ENCODE data around the gene DNAI1. TPM values are rescaled to one million over a fixed set of nuclear protein-coding genes. Genes with fewer than 3 reads are reported as not detected.

DNAI1 gene
- total RNA-seq, 2 donors from 2014 or later, result not detected

DNA sequence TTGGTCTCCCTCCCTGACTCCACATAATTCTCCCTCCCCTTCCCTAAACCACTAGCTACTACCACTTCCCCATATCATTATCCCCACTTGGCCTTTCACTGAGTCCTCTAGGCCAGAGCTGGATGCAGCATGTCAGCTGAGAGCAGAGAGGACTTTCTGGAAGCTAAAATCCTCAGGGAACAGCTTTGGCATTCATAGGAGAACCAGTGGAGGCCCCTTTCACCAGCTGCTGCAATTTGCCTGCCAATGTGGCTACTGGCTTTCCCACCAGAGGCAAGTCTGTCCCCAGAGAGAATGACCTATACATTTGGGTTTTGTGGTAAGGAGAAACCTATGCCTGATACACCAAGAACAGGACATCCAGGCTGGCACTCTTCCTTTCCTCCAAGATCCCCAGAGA lies 14.6 kb upstream of the DNAI1 start:
- ATAC-seq (ENCODE audit: insufficient number of reproducible peaks, low FRiP score, low read depth) (no peak), DNase-seq (ENCODE audit: low spot score) (no peak)
- H3K9me3 ChIP-seq, result no peaks in the 10 kb centered on the region
- no peaks in the 10 kb centered on the region for H3K36me3 ChIP-seq
- H3K27me3 ChIP-seq (replicated peaks; ENCODE audit: insufficient read depth), result no peaks in the 10 kb centered on the region
- TF ChIP-seq, protein P1, sequence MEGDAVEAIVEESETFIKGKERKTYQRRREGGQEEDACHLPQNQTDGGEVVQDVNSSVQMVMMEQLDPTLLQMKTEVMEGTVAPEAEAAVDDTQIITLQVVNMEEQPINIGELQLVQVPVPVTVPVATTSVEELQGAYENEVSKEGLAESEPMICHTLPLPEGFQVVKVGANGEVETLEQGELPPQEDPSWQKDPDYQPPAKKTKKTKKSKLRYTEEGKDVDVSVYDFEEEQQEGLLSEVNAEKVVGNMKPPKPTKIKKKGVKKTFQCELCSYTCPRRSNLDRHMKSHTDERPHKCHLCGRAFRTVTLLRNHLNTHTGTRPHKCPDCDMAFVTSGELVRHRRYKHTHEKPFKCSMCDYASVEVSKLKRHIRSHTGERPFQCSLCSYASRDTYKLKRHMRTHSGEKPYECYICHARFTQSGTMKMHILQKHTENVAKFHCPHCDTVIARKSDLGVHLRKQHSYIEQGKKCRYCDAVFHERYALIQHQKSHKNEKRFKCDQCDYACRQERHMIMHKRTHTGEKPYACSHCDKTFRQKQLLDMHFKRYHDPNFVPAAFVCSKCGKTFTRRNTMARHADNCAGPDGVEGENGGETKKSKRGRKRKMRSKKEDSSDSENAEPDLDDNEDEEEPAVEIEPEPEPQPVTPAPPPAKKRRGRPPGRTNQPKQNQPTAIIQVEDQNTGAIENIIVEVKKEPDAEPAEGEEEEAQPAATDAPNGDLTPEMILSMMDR (IDR thresholded peaks at IDR 0.05), result no peak
- no peak overlapping the region for H3K27ac ChIP-seq
- peaks cover 0 to 8% of the 10 kb centered on the region in 2 donors for H3K4me1 ChIP-seq (ENCODE audit: control insufficient read depth in 1 of 2, low read depth in 2 of 2)
- no peak overlapping the region for H3K4me3 ChIP-seq

DNA sequence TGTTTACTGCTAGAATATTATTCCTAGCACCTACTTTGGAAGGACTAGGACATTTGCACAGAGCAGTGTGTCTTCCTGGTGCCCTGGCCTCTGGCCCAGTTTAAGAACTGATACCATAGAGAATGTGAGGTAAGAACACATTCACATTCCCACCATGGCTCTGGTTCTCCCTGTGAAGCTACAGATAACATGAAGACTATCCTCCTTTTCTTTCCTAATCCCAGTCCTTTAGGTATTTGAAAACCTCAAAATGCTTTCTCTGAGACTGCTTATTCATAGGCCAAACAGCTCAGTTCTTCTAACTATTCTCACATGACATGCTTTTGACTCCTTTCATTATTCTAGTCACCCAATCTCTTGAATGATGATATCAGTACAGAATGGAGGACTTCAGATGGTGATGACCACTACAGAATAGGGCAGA lies 12.1 kb upstream of the DNAI1 start:
- H3K4me1 ChIP-seq (ENCODE audit: control insufficient read depth in 1 of 2, low read depth in 2 of 2), result peaks cover 0 to 6% of the 10 kb centered on the region in 2 donors
- H3K27ac ChIP-seq, result no peak overlapping the region
- H3K9me3 ChIP-seq, result no peaks in the 10 kb centered on the region
- no peaks in the 10 kb centered on the region for H3K27me3 ChIP-seq (replicated peaks; ENCODE audit: insufficient read depth)
- ATAC-seq (ENCODE audit: insufficient number of reproducible peaks, low FRiP score, low read depth) (no peak), DNase-seq (ENCODE audit: low spot score) (no peak)
- TF ChIP-seq, protein P1 (IDR thresholded peaks at IDR 0.05), result no peak
- H3K4me3 ChIP-seq, result no peak overlapping the region
- no peaks in the 10 kb centered on the region for H3K36me3 ChIP-seq

DNA sequence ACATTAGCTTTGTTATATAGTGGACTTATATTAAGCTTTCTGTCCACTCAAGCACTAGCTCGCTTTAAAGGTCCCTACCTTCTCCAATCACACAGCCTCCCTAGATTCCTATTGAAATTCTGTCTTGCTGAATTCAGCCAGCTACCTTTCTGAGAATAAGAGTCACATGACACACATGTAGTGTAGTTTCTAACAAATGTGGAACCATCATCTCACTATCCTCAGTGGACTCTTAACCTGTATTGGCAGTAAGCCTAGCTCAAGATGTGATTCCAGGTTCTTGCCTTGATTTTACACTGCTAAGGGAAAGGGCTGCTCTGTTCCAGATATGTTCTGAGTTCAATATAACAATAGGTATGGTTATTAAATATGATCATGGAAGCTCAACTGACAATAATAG lies 11.7 kb upstream of the DNAI1 start:
- H3K36me3 ChIP-seq, result no peaks in the 10 kb centered on the region
- DNase-seq (ENCODE audit: low spot score) (no peak), ATAC-seq (ENCODE audit: insufficient number of reproducible peaks, low FRiP score, low read depth) (no peak)
- TF ChIP-seq, protein P1 (IDR thresholded peaks at IDR 0.05), result no peak
- no peak overlapping the region for H3K27ac ChIP-seq
- no peaks in the 10 kb centered on the region for H3K27me3 ChIP-seq (replicated peaks; ENCODE audit: insufficient read depth)
- H3K9me3 ChIP-seq, result no peaks in the 10 kb centered on the region
- H3K4me1 ChIP-seq (ENCODE audit: control insufficient read depth in 1 of 2, low read depth in 2 of 2), result peaks cover 0 to 8% of the 10 kb centered on the region in 2 donors
- no peak overlapping the region for H3K4me3 ChIP-seq

DNA sequence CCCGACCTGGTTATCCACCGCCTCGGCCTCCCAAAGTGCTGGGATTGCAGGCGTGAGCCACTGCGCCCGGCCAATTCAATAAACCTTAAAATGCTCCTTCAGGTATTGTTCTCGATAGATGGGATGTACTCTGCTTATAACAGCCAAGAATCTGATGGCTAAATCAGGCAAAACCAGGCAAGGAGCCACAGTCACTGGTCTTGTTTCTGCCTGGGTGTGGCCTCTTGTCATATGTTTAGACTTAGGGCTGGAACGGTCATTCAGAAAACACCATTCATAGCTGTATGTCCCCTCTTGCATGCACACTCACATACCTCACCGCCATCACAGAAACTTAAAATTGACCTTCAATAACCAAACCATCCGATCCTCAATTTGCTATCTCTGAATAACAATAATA lies 8.0 kb upstream of the DNAI1 start:
- Histone ChIP-seq H3K36me3 (no peaks in the 10 kb centered on the region), H3K4me1 (ENCODE audit: control insufficient read depth in 1 of 2, low read depth in 2 of 2) (peaks cover 3 to 14% of the 10 kb centered on the region in 2 donors), H3K9me3 (no peaks in the 10 kb centered on the region), H3K4me3 (no peak overlapping the region), H3K27me3 (replicated peaks; ENCODE audit: insufficient read depth) (no peaks in the 10 kb centered on the region), H3K27ac (no peak overlapping the region)
- ATAC-seq (ENCODE audit: insufficient number of reproducible peaks, low FRiP score, low read depth) (no peak), DNase-seq (ENCODE audit: low spot score) (no peak)
- TF ChIP-seq, protein P1 (IDR thresholded peaks at IDR 0.05), result no peak

DNA sequence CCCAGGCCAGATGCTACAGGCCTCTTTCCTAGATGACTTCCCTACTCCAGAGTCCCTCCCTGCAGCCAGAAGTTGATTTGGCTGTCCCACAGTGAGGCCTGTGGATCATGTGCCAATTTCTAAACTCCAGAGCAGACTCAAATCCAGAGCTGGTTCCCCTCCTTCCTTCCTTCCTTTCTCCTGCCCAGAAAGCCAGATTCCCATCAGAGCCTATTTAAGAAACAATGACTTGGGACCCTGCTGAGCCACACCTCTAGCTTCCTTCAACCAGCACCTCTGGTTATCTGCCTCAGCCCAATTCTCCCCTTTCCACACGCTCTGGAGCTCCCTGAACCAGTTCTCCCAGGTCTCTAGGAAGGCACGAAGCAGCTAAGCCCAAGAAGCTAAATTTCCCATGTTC lies 7.5 kb upstream of the DNAI1 start:
- no peaks in the 10 kb centered on the region for H3K9me3 ChIP-seq
- no peak for ATAC-seq (ENCODE audit: insufficient number of reproducible peaks, low FRiP score, low read depth)
- TF ChIP-seq, protein P1 (IDR thresholded peaks at IDR 0.05), result no peak
- no peaks in the 10 kb centered on the region for H3K36me3 ChIP-seq
- H3K27me3 ChIP-seq (replicated peaks; ENCODE audit: insufficient read depth), result no peaks in the 10 kb centered on the region
- H3K27ac ChIP-seq, result no peak overlapping the region
- no peak for DNase-seq (ENCODE audit: low spot score)
- H3K4me3 ChIP-seq, result no peak overlapping the region
- H3K4me1 ChIP-seq (ENCODE audit: control insufficient read depth in 1 of 2, low read depth in 2 of 2), result peaks cover 3 to 19% of the 10 kb centered on the region in 2 donors
